KMS-11 (cell line): ENCODE results near the gene ITGAV.

ENCODE experiments used
- H2AFZ ChIP-seq: fragments of 200-600 bp; sonication (generic); 2 replicates; pipeline ENCODE4 v1.6.1; 2016; ENCODE audit warnings: antibody characterized with exemption, mixed run types, low read depth
- H3K27ac ChIP-seq: fragments of 200-600 bp; sonication (generic); 2 replicates; pipeline ENCODE4 v1.6.1; 2016; ENCODE audit warnings: mild to moderate bottlenecking, mixed run types
- H3K27me3 ChIP-seq: fragments of 200-600 bp; sonication (generic); 2 replicates; pipeline ENCODE4 v1.6.1; 2017; ENCODE audit warnings: mild to moderate bottlenecking, low read depth, mixed run types, moderate library complexity; ENCODE audit not compliant: insufficient read depth
- H3K36me3 ChIP-seq: fragments of 200-600 bp; sonication (generic); 2 replicates; pipeline ENCODE4 v1.6.1; 2017; ENCODE audit warnings: mild to moderate bottlenecking, mixed run types; ENCODE audit not compliant: insufficient read depth
- H3K4me1 ChIP-seq: fragments of 200-600 bp; sonication (generic); 2 replicates; pipeline ENCODE4 v1.6.1; 2016; ENCODE audit warnings: mild to moderate bottlenecking, low read depth, mixed run types; ENCODE audit not compliant: poor library complexity, severe bottlenecking
- H3K4me2 ChIP-seq: fragments of 200-600 bp; sonication (generic); 2 replicates; pipeline ENCODE4 v1.7.0; 2016; ENCODE audit warnings: mild to moderate bottlenecking, mixed run types
- H3K4me3 ChIP-seq: fragments of 200-600 bp; sonication (generic); IDR thresholded peaks from 2 replicates; pipeline ENCODE4 v1.6.1; 2017; ENCODE audit warnings: low read depth, low read length, mixed read lengths; ENCODE audit not compliant: insufficient read depth
- H3K79me2 ChIP-seq: fragments of 200-600 bp; sonication (generic); 2 replicates; pipeline ENCODE4 v1.6.1; 2016; ENCODE audit warnings: low read depth, mixed run types; ENCODE audit not compliant: insufficient read depth
- H3K9ac ChIP-seq: fragments of 200-600 bp; sonication (generic); 2 replicates; pipeline ENCODE4 v1.6.1; 2016; ENCODE audit warnings: mild to moderate bottlenecking, mixed run types
- H4K20me1 ChIP-seq: fragments of 200-600 bp; sonication (generic); 2 replicates; pipeline ENCODE4 v1.6.1; 2016; ENCODE audit warnings: mild to moderate bottlenecking, mixed run types; ENCODE audit not compliant: insufficient read depth
- TF ChIP-seq, protein P1 (sequence below): fragments of 200-600 bp; sonication (generic); conservative IDR thresholded peaks from 2 replicates; pipeline ENCODE4 v1.6.1; 2017; ENCODE audit warnings: low read depth, mild to moderate bottlenecking, antibody characterized with exemption, low read length, moderate library complexity, mixed read lengths

Gene ITGAV

DNA sequence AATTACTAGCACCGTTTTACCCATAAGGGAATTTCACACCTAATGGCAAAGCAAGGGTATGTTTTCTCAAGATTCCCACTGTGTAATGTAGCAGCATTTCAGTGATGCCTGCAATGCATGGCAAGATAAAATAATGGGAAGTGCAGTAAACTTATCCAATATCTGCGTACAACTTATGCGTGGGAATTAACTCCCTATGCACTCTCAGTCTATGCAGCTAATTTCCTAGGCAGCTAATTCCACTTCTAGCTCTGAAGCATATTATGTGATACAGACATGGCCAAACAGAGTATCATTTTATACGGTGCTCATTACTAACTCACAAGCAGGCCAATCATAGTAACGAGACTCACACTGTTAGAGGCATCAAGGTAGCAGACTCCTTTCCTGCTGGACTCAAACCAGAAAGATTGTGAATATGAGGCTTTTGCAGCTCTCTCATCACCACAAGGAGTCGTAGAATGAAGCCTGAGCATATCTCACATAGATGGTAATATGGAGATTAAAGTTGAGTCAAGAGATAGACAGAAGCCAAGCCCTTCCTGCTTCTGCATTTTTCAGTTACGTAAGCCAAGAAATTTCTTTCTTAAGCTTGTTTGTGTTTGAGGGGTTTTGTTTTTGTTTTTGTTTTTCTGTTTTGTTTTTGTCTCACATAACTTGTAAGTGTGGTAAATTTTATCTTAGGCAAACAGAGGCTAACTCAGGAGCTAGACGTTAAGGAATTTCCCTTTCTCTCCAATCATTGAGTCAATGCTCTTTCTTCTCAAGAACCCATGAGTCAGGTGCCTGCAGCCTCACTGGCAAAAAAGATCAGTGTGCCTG, 34.8 kb upstream of the ITGAV start:
- no peaks in the 10 kb centered on the region for H4K20me1 ChIP-seq
- no peak overlapping the region for H3K27ac ChIP-seq
- no peaks in the 10 kb centered on the region for H3K4me1 ChIP-seq
- H3K79me2 ChIP-seq, result no peaks in the 10 kb centered on the region
- no peaks in the 10 kb centered on the region for H3K36me3 ChIP-seq
- TF ChIP-seq, protein P1, sequence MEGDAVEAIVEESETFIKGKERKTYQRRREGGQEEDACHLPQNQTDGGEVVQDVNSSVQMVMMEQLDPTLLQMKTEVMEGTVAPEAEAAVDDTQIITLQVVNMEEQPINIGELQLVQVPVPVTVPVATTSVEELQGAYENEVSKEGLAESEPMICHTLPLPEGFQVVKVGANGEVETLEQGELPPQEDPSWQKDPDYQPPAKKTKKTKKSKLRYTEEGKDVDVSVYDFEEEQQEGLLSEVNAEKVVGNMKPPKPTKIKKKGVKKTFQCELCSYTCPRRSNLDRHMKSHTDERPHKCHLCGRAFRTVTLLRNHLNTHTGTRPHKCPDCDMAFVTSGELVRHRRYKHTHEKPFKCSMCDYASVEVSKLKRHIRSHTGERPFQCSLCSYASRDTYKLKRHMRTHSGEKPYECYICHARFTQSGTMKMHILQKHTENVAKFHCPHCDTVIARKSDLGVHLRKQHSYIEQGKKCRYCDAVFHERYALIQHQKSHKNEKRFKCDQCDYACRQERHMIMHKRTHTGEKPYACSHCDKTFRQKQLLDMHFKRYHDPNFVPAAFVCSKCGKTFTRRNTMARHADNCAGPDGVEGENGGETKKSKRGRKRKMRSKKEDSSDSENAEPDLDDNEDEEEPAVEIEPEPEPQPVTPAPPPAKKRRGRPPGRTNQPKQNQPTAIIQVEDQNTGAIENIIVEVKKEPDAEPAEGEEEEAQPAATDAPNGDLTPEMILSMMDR, result no peak
- H3K9ac ChIP-seq, result no peak overlapping the region
- no peak overlapping the region for H2AFZ ChIP-seq
- H3K4me3 ChIP-seq, result no peak overlapping the region
- no peak overlapping the region for H3K4me2 ChIP-seq
- H3K27me3 ChIP-seq, result no peaks in the 10 kb centered on the region

DNA sequence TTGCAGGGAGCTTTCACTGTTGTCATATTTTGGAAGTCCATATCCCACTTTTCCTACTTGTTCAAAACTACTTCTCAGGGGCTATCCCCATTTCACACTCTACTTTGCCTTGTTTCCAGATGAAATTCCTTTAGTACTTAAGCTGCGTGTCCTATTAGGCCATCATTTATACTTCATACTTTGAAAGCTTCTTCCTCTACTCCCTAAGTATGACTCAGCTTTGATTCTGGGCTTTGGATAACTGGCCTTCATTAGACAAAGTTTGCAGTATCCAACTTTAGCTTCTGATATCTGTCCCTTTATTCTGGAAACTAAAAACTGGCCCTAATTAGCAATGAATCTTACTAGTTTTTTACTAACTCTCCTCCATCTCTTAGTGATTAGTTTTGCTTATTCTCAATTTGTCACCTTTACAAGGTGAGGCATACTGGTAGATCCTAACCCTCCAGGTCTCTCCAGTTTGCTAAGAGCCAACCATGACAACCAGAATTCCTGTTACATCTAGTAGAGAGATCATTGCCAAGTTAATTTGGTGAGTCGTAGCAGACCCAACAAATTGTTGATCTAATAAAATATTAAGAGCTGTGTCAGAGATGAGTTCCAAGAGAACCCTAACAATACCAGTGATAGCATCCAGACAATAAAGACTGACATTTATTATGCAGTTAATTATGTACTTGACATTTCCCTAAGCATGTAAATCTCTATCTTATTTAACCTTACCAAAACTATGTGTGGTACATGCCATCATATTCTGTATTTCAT, 31.2 kb upstream of the ITGAV start:
- H3K4me3 ChIP-seq, result no peak overlapping the region
- H4K20me1 ChIP-seq, result no peaks in the 10 kb centered on the region
- no peak overlapping the region for H3K27ac ChIP-seq
- no peaks in the 10 kb centered on the region for H3K4me1 ChIP-seq
- no peaks in the 10 kb centered on the region for H3K79me2 ChIP-seq
- no peaks in the 10 kb centered on the region for H3K36me3 ChIP-seq
- no peak overlapping the region for H2AFZ ChIP-seq
- TF ChIP-seq, protein P1, result no peak
- no peak overlapping the region for H3K9ac ChIP-seq
- no peaks in the 10 kb centered on the region for H3K27me3 ChIP-seq
- H3K4me2 ChIP-seq, result no peak overlapping the region

DNA sequence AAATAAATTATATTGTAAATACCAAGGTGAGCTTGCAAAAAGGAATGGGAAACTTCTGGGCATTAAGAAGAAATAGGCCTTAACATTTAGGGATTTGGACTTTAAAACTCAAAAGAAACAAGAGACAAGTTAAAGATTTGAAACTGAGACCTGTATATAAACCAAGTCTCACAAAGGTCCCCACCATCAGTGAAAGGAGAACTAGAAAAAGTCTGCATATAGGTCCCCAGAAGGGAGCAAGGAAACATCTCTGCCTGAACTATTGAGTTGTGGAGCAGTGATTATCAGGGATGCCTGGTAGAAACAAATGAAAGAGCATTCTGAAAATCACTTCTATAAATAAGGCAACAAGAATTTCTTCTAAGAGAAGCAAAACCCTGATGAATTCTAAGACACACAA, 30.5 kb upstream of the ITGAV start:
- Histone ChIP-seq H3K79me2 (no peaks in the 10 kb centered on the region), H3K9ac (no peak overlapping the region), H3K27ac (no peak overlapping the region), H3K27me3 (no peaks in the 10 kb centered on the region), H3K4me2 (no peak overlapping the region), H3K36me3 (no peaks in the 10 kb centered on the region), H4K20me1 (no peaks in the 10 kb centered on the region), H2AFZ (no peak overlapping the region), H3K4me1 (no peaks in the 10 kb centered on the region), H3K4me3 (no peak overlapping the region)
- TF ChIP-seq, protein P1, result no peak

GRCh38 chr2:186559848-186560247, 30.0 kb upstream of the ITGAV start:
- no peaks in the 10 kb centered on the region for H3K36me3 ChIP-seq
- no peaks in the 10 kb centered on the region for H4K20me1 ChIP-seq
- no peaks in the 10 kb centered on the region for H3K27me3 ChIP-seq
- no peaks in the 10 kb centered on the region for H3K79me2 ChIP-seq
- H3K9ac ChIP-seq, result no peak overlapping the region
- H3K4me3 ChIP-seq, result no peak overlapping the region
- no peak overlapping the region for H2AFZ ChIP-seq
- no peaks in the 10 kb centered on the region for H3K4me1 ChIP-seq
- TF ChIP-seq, protein P1, result no peak
- no peak overlapping the region for H3K4me2 ChIP-seq
- H3K27ac ChIP-seq, result no peak overlapping the region
